Mammary epithelial cell (primary cell): ENCODE data around the gene NAGPA.

Source experiments
- CTCF ChIP-seq, 2 donors: IDR thresholded peaks in 1 of 2; conservative IDR thresholded peaks in 1 of 2; 2 replicates each; pipeline ENCODE4 v1.5.1; 2011 to 2012; ENCODE audit warnings: inconsistent platforms in 2 of 2, low read length in 2 of 2, mild to moderate bottlenecking in 2 of 2, control low read depth in 1 of 2, low read depth in 1 of 2; ENCODE audit not compliant: insufficient read depth in 1 of 2; ENCODE audit errors: extremely low read depth in 1 of 2
- EZH2 ChIP-seq: IDR thresholded peaks from 2 replicates; pipeline ENCODE4 v1.6.1; 2012; ENCODE audit warnings: low read length, inconsistent platforms, borderline replicate concordance

- no peak for TF ChIP-seq CTCF (conservative IDR thresholded peaks at IDR 0.05 in 1 of 2, IDR thresholded peaks at IDR 0.05 in 1 of 2; ENCODE audit: extremely low read depth in 1 of 2, insufficient read depth in 1 of 2, low read depth in 1 of 2, low read length in 2 of 2)
- TF ChIP-seq EZH2, result no peak
Measured at GRCh38 chr16:4990415-4990814, 43.3 kb downstream of the NAGPA start.
